ENCODE data around the gene KCTD18. TPM values are rescaled to one million over a fixed set of nuclear protein-coding genes. Genes with fewer than 3 reads are reported as not detected.

KCTD18 gene
- total RNA-seq (2022; extraction: Qiagen RNA extraction): 7.8 to 10.8 TPM (median 9.9 TPM) in 5 replicates

DNA sequence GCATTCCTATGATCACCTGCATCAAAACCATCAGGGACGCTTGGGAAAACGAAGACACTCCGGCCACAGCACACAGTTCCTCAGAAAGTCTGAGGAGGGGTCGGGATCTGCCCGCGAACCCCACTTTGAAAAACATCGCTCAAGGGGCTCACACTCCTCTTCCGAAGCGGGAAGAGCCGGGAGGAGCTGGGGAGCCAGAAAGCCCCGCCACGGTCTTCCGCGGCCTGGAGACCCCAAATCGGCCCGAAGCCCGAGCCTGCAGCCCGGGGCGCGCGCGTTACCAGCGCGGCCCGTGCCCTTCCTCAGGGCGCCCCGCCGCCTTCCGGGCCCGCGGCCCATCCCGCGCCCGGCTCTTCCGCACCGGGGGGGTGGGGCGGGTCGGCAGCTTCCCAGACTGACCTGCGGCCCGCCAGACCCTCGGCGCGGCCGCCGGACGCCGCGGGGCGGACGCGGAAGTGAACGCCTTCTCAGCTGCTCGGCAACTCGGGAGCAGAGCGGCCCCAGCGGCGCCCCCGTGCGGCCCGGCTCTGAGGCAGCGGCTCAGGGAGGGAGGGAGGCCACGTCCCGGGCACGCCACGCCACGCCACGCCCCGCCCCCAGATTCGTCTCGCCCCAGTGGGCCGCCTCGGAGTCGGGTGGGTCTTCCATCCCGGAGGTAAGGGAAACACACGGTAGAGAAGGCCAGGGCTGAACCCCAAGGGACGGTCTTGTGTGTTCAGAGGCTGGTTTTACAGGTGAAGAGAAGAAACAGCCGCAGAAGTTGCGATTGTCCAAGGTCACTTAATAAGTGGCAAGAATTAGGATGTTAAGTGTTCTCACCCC lies at the start of gene KCTD18:
KCTD18 (minus strand) TSS at position 457 of the 822 bp plus-strand sequence. CDS start 3,052 bp downstream, outside the sequence.

DNA sequence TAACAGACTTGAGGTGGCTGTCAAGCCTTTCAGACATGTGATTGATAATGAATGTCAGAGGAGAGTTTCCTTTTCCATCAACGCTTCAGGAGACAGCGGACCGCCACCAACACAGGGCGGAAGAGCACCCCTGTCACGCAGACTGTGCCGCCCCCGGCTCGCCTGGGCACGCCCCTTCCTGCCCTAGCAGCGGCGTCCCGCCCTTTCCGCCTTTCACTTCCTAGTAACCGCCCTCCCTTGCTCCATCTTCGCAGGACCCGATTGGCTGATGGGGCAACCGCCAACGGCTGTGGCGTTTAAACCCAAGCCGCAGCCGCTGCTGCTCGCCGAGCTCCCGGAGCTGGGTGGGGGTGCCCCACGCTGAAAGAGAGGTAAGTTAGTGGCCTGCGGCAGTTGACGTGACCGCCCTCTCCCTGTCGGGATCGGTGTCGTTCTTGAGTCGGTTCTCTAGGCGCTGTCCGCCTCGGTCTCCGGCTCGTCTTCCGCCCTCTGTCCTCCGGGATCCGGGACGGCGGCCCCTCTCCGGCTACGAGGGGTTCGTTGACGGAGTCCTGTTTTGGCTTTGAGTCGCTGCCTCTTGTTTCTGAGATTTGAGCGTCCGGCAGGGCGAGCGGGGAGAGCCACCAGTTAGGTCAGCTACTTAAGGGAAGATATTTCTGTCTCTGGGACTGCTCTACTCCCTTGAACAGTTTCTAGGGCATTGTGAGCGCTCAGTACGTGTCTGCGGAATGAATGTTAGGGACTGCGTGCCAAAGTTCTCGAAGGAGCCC lies 16.2 kb upstream of the KCTD18 start, which contains the start of gene SGO2:
SGO2 (plus strand) TSS at position 326 of the 770 bp plus-strand sequence. CDS start 6,769 bp downstream, outside the sequence.

Other genes with a start within 250 kb of the KCTD18 start
- gene SPATS2L, start 203.4 kb downstream of the KCTD18 start, total RNA-seq (2022; extraction: Qiagen RNA extraction): 121 to 132 TPM (median 127 TPM) in 5 replicates
- gene SGO2, start 16.1 kb upstream of the KCTD18 start, total RNA-seq (2022; extraction: Qiagen RNA extraction): 11.2 to 13.7 TPM (median 12.8 TPM) in 5 replicates
- 3.5 to 4.8 TPM (median 4.6 TPM) in 5 replicates for gene AOX1, start 75.9 kb upstream of the KCTD18 start, total RNA-seq (2022; extraction: Qiagen RNA extraction)

Measured in A549 treated with Mapracorat at 1 μM for 4 hours (cell line).